ENCODE data around the gene OPRL1. TPM values are rescaled to one million over a fixed set of nuclear protein-coding genes. Genes with fewer than 3 reads are reported as not detected.
A peak's percentile ranks its signal among the peaks of the same experiment; 100 is the strongest.

OPRL1 gene
- total and polyA plus RNA-seq, 2 donors (not counting 1 experiment from before 2014, with no cell fraction given): 3.5 to 6.2 TPM

DNA sequence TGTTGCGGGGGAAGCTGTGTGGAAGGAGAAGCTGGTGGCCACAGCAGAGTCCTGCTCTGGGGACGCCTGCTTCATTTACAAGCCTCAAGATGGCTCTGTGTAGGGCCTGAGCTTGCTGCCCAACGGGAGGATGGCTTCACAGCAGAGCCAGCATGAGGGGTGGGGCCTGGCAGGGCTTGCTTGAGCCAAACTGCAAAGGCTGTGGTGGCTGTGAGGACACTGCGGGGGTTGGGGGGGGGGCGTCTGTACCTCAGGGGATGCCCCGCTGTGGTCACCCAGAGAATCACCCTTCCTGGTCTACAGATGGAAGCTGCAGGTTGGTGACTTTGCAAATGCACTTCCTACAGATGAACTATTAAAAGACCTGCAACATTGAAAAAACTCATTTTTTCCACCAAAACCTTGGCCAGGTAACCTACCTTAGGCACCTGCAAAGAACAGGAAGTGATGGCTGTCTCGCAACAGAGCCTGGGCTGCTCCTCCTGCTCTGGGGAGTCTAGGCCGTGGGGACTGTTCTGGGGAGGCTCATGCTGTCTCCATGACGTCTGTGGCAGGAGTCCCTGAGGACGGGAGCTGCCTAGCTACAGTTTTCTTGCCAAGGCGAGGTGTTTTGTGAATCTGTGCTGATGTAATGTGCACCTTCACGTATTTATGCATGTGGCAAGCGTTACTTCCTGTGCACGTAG, 20.1 kb downstream of the OPRL1 start:
- H3K4me1 Mint-ChIP-seq: peaks cover 49% of the 10 kb centered on the region
- WGBS (ENCODE audit: insufficient coverage): 47% methylated on average over 13 of the region's 14 CpGs
- peak overlapping the region; percentile 75 for H3K4me3 Mint-ChIP-seq
- DNase-seq (peak; percentile 90), ATAC-seq (ENCODE audit: low read depth) (peak; percentile 83)
- H3K27me3 Mint-ChIP-seq: no peaks in the 10 kb centered on the region
- peaks cover 0 to 21% (median 5%) of the 10 kb centered on the region in 4 experiments for H3K27me3 ChIP-seq (replicated peaks in 1 of 4; ENCODE audit: control extremely low read depth in 1 of 4, control insufficient read depth in 3 of 4, insufficient read depth in 4 of 4, low read length in 3 of 4)
- TF ChIP-seq, protein P1, sequence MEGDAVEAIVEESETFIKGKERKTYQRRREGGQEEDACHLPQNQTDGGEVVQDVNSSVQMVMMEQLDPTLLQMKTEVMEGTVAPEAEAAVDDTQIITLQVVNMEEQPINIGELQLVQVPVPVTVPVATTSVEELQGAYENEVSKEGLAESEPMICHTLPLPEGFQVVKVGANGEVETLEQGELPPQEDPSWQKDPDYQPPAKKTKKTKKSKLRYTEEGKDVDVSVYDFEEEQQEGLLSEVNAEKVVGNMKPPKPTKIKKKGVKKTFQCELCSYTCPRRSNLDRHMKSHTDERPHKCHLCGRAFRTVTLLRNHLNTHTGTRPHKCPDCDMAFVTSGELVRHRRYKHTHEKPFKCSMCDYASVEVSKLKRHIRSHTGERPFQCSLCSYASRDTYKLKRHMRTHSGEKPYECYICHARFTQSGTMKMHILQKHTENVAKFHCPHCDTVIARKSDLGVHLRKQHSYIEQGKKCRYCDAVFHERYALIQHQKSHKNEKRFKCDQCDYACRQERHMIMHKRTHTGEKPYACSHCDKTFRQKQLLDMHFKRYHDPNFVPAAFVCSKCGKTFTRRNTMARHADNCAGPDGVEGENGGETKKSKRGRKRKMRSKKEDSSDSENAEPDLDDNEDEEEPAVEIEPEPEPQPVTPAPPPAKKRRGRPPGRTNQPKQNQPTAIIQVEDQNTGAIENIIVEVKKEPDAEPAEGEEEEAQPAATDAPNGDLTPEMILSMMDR (IDR thresholded peaks at IDR 0.05): no peak
- TF ChIP-seq EZH2 (IDR thresholded peaks at IDR 0.05; ENCODE audit: borderline replicate concordance, insufficient read depth, low read depth, low read length, poor library complexity, severe bottlenecking): no peak
- CTCF ChIA-PET: interaction anchor here (1.1 to 5.8 kb wide), 10 partner anchors 8 to 62 kb away, joined by 3 to 76 read pairs (median 6); partner anchors contain the start of genes LKAAEAR1, OPRL1 and RGS19
- H3K9me3 ChIP-seq (ENCODE audit: control extremely low read depth in 1 of 3, control insufficient read depth in 2 of 3, insufficient read depth in 1 of 3, low read length in 2 of 3): peaks cover 0 to 4% (median 0%) of the 10 kb centered on the region in 3 donors
- H3K9me3 Mint-ChIP-seq (ENCODE audit: insufficient read depth): peaks cover 3% of the 10 kb centered on the region
- H3K4me1 ChIP-seq (ENCODE audit: control insufficient read depth in 2 of 2, insufficient read depth in 2 of 2, low read length in 2 of 2): peaks cover 26 to 46% of the 10 kb centered on the region in 2 donors
- peaks cover 5% of the 10 kb centered on the region for H3K79me2 ChIP-seq (ENCODE audit: control insufficient read depth, insufficient read depth, low read length)
- POLR2A ChIA-PET: interaction anchor here (0.6 to 2.4 kb wide), 10 partner anchors 13 to 458 kb away, joined by 3 to 24 read pairs (median 4); partner anchors contain the start of genes LKAAEAR1, OPRL1, PCMTD2 and RGS19
- H4K20me1 ChIP-seq (ENCODE audit: control insufficient read depth, insufficient read depth, low read length, poor library complexity, severe bottlenecking): no peaks in the 10 kb centered on the region
- peak overlapping the region in 1 of 2 donors; percentile 89 for H3K27ac ChIP-seq (ENCODE audit: low read length in 2 of 2)
- peaks cover 0 to 16% of the 10 kb centered on the region in 2 experiments for H3K36me3 ChIP-seq (replicated peaks in 1 of 2; ENCODE audit: control extremely low read depth in 1 of 2, control insufficient read depth in 1 of 2, extremely low read depth in 1 of 2, insufficient read depth in 2 of 2, low read length in 1 of 2)
- H3K4me3 ChIP-seq (ENCODE audit: control extremely low read depth in 1 of 5, extremely low read depth in 1 of 5, insufficient read depth in 1 of 5, low read depth in 2 of 5, low read length in 4 of 5): no peak overlapping the region
- intact Hi-C loops (cut with micrococcal nuclease): loop anchor here (1.0 to 5.0 kb wide), 4 partner anchors 17 to 63 kb away; partner anchors contain the start of genes C20orf204 and RGS19
- peak overlapping the region; percentile 95 for H3K27ac Mint-ChIP-seq
- H3K9ac ChIP-seq (ENCODE audit: low read length): no peak overlapping the region
- H2AFZ ChIP-seq (ENCODE audit: insufficient read depth, low read depth, low read length, poor library complexity, severe bottlenecking): no peak overlapping the region
- peak overlapping the region; percentile 87 for H3K4me2 ChIP-seq (replicated peaks; ENCODE audit: low read depth, low read length, poor library complexity, severe bottlenecking)

DNA sequence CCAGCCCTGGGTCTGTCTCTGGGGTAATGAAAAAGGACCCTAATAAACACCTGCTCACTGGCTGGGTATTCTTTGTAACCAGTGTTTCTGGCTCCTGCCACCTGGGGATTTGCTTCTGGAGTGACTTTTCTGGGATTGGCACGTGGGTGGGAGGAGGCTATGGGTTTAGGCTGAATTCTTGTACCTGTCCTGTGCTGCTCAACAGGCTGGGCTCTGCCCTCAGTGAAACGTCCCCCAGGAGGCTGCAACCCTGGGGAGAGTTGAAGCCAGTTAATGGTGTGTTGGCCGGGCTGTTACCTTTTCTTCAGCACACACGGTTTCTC, 20.6 kb downstream of the OPRL1 start:
- Mint-ChIP-seq H3K9me3 (ENCODE audit: insufficient read depth) (peaks cover 3% of the 10 kb centered on the region), H3K27ac (peak overlapping the region; percentile 95), H3K27me3 (no peaks in the 10 kb centered on the region), H3K4me1 (peaks cover 47% of the 10 kb centered on the region), H3K4me3 (peak overlapping the region; percentile 75)
- 63% methylated on average over 2 of the region's 4 CpGs for WGBS (ENCODE audit: insufficient coverage)
- H3K4me3 ChIP-seq (ENCODE audit: control extremely low read depth in 1 of 5, extremely low read depth in 1 of 5, insufficient read depth in 1 of 5, low read depth in 2 of 5, low read length in 4 of 5): no peak overlapping the region
- H3K27ac ChIP-seq (ENCODE audit: low read length in 2 of 2): peak overlapping the region; percentile 57 to 89
- peaks cover 0 to 21% (median 5%) of the 10 kb centered on the region in 4 experiments for H3K27me3 ChIP-seq (replicated peaks in 1 of 4; ENCODE audit: control extremely low read depth in 1 of 4, control insufficient read depth in 3 of 4, insufficient read depth in 4 of 4, low read length in 3 of 4)
- intact Hi-C loops (cut with micrococcal nuclease): loop anchor here (1.0 to 5.0 kb wide), 4 partner anchors 17 to 63 kb away; partner anchors contain the start of genes C20orf204 and RGS19
- no peak overlapping the region for H2AFZ ChIP-seq (ENCODE audit: insufficient read depth, low read depth, low read length, poor library complexity, severe bottlenecking)
- H3K79me2 ChIP-seq (ENCODE audit: control insufficient read depth, insufficient read depth, low read length): peaks cover 5% of the 10 kb centered on the region
- peaks cover 0 to 16% of the 10 kb centered on the region in 2 experiments for H3K36me3 ChIP-seq (replicated peaks in 1 of 2; ENCODE audit: control extremely low read depth in 1 of 2, control insufficient read depth in 1 of 2, extremely low read depth in 1 of 2, insufficient read depth in 2 of 2, low read length in 1 of 2)
- no peak overlapping the region for H3K9ac ChIP-seq (ENCODE audit: low read length)
- ATAC-seq (ENCODE audit: low read depth) (no peak), DNase-seq (no peak)
- H3K4me2 ChIP-seq (replicated peaks; ENCODE audit: low read depth, low read length, poor library complexity, severe bottlenecking): peak overlapping the region; percentile 87
- TF ChIP-seq, protein P1 (IDR thresholded peaks at IDR 0.05): no peak
- no peak for TF ChIP-seq EZH2 (IDR thresholded peaks at IDR 0.05; ENCODE audit: borderline replicate concordance, insufficient read depth, low read depth, low read length, poor library complexity, severe bottlenecking)
- CTCF ChIA-PET: interaction anchor here (1.1 to 5.8 kb wide), 10 partner anchors 8 to 62 kb away, joined by 3 to 76 read pairs (median 6); partner anchors contain the start of genes LKAAEAR1, OPRL1 and RGS19
- H3K4me1 ChIP-seq (ENCODE audit: control insufficient read depth in 2 of 2, insufficient read depth in 2 of 2, low read length in 2 of 2): peaks cover 26 to 46% of the 10 kb centered on the region in 2 donors
- no peaks in the 10 kb centered on the region for H4K20me1 ChIP-seq (ENCODE audit: control insufficient read depth, insufficient read depth, low read length, poor library complexity, severe bottlenecking)
- POLR2A ChIA-PET: interaction anchor here (0.6 to 2.4 kb wide), 9 partner anchors 14 to 459 kb away, joined by 3 to 24 read pairs (median 4); partner anchors contain the start of genes LKAAEAR1, OPRL1, PCMTD2 and RGS19
- peaks cover 0 to 4% (median 0%) of the 10 kb centered on the region in 3 donors for H3K9me3 ChIP-seq (ENCODE audit: control extremely low read depth in 1 of 3, control insufficient read depth in 2 of 3, insufficient read depth in 1 of 3, low read length in 2 of 3)

Measured in B cell (primary cell).